Activated T-helper 1 cell treated with anti-CD3 and anti-CD28 coated beads, Interleukin-2, amount 50 U/mL, for 16 hours (primary cell): Measurements from ENCODE around the gene ME3.

Experiments
- DNase-seq, 2 donors: peaks; one replicate each; pipeline ENCODE4 v3.0.0-alpha.2; 2020; ENCODE audit warnings: low read depth in 1 of 2, low spot score in 1 of 2

Gene ME3

DNA sequence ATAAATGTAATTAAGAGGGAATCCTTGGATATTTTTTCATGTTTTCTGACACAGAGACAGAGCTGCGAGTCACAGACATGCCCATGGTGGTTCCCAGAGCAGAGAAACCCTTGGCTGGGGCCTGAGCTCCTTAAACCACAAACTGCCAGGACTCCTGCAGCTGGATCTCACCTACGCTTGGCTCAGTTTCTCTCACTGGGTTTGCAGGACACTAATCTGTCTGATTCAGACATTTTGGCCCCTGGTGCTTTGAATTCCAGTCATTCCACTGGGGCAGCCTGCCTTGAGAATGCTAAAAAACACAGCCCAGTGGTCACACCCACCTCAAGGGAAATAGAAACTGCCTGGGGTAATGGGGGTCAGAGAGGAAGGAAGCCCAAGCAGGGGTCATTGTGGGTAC is 175.1 kb downstream of the ME3 start:
- no peak for DNase-seq

- DNase-seq = no peak
Measured at GRCh38 chr11:86495351-86495750, 177.1 kb downstream of the ME3 start.

DNA sequence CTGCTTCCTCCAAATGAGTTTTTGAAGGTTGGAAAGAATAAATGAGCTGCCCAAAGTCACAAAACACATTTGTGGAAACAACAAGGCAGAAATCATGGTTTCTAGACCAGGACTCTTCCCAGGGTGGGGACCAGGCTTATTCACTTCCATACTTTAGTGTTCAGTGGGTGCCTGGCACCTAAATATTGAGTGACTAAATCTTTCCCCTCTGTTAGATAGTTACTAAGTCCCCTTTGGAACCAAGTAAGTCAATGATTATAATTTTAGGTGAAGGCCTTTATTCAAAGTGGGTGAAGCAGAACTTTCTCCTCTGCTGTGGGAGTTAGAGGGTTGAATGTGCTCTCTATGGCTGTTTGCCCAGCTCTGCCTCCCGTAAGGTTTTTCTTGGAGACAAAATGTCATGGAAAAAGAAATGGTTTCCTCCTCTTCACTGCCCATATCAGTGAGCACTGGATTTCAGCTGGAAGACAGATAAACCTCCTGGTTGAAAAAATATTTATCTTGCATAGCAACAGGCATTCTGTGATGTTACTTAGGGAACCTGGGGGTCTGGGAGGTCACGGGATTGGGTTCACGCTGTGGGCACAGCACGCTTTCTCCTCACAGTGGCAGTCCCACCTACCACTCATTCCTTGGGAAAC is 179.9 kb downstream of the ME3 start:
- DNase-seq = no peak

- no peak for DNase-seq
Measured at GRCh38 chr11:86491027-86491426, 181.4 kb downstream of the ME3 start.

DNA sequence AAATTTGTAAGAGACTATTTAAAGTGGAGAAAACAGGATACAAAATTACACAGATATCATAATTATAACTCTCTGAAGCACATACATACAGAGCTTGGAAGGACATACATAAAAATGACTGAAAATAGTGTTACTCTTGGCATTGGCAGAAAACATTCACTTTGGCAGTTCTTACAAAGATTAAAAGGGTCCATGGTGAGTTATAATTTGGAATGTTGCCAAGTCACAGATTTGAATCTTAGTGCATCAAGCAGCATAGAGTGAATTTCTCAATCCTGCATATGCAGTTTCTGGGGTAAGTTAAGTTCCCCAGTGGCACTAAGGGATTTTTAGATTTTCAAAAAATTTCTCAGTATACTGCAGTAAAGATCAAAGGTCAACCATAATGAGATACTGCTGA is 181.8 kb downstream of the ME3 start:
- no peak for DNase-seq

DNA sequence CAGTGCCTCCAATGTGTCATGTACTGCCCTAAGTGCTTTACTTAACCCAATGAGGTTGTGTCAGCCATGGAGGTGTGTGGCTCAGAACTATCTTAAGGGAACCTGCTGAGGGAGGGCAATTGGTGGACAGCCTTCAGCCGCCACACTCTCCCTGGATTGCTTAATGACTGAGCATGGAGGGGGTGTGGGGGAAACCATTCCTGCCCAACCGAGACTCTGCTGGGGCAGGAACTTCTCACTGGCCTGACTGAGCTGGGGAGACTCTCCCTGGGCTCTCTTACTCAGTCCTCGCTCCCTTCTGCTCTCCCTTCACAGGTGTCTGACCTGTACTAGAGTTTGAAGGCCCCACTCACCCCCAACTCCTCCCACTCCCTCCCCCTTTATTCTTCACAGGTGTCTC is 183.0 kb downstream of the ME3 start:
- no peak for DNase-seq

DNA sequence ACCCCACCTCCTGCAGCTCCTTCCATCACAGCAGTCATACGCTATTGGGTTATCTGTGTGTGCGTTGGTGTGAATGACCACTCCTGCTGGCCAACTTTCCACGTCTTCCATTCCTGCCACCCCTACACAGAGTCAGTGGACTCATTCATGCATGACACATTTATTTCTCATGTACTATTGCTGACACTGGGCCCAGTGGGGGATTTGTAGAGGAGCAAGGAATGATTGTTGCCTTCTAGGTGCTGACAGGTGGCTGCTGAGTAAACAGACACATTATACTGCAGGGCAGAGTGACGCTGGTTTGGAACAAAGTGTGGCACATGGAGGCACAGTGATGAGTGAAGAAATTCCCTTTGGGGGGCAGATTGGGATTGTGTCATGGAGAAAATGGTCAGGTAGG is 183.9 kb downstream of the ME3 start:
- DNase-seq = no peak

- no peak for DNase-seq
Measured at GRCh38 chr11:86487671-86488070, 184.7 kb downstream of the ME3 start.

GRCh38 chr11:86486261-86487030 is 186.0 kb downstream of the ME3 start:
- DNase-seq = no peak

GRCh38 chr11:86484795-86485166 is 187.6 kb downstream of the ME3 start:
- DNase-seq = no peak

DNA sequence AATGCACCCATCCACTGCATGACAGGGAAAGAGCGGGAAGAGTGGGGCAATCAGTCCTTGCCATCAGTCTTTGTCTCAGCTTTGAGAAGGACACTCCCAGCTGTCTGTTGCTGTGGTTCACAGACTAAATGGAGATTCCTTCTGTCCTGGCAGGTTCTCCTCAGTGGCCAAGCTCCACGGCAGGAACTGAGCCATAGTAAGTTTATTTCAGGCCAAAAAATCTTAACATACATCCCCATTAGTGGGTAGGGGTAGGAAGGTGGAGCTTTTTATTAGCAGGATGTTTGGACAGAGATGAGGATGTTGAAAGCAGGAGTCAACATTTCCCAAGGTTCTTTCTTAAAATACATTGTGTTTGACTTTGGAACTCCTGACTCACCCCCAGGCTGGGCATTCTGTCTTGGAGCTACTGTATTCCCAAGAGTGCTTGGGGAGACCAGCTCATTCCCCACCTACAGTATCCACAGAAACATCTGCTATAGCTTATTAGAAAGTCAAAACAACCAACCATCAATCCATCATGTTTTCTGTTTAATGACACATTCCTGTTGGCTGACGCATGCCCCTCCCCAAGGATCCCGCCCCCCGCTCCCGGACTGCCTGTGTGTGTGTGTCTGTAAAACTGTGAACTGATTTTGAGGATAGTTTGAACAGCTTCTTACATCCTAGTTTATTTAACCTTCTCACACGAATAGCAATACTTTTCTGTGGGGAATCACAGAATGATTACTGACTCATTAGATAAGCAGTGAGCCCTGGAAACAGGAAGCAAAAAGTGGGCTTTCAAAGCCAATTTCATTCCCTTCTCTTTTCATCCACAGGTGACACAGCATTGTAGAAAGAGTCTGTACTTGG is 188.2 kb downstream of the ME3 start:
- DNase-seq = no peak

- DNase-seq = no peak
Measured at GRCh38 chr11:86483610-86483939, 188.8 kb downstream of the ME3 start.

- no peak for DNase-seq
Measured at GRCh38 chr11:86482692-86483091, 189.7 kb downstream of the ME3 start.

DNA sequence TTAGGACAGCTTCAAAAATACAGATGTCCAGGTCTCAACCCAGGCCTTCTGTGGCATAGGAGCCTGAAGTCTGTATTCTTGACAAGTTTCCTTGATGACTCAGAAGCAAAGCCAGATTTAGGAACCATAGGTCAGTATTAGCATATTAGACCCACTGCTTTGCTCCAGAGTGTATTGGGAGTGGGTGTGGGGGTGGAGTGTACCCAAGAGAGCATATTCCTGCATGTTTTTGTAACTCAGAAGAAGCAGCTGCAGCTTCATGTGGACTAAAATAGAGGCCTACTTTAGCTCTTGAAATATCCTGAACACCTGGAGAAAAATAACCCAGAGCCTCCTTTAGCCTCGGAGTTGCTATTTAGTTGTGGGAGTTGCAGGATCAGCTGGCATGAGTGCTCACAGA is 191.0 kb downstream of the ME3 start:
- no peak for DNase-seq

DNA sequence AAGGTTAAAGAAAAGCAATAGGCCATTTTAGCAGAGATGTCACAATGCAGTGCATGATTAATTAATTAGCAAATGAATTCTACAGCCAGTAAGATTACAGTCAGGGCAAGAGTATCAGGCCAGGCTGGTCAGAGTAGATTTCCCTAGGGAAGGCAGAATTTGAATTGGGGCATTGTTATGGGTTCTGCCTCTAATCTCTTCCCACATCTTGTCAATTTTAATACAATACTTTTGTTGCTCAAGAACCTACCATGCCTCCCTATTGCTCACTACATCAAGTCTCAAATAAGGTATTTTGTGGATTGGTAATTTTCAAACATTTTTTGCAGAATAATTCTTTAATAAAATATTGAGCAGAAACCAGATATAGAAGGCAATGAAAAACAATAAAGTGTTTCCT is 194.1 kb downstream of the ME3 start:
- DNase-seq = no peak

DNA sequence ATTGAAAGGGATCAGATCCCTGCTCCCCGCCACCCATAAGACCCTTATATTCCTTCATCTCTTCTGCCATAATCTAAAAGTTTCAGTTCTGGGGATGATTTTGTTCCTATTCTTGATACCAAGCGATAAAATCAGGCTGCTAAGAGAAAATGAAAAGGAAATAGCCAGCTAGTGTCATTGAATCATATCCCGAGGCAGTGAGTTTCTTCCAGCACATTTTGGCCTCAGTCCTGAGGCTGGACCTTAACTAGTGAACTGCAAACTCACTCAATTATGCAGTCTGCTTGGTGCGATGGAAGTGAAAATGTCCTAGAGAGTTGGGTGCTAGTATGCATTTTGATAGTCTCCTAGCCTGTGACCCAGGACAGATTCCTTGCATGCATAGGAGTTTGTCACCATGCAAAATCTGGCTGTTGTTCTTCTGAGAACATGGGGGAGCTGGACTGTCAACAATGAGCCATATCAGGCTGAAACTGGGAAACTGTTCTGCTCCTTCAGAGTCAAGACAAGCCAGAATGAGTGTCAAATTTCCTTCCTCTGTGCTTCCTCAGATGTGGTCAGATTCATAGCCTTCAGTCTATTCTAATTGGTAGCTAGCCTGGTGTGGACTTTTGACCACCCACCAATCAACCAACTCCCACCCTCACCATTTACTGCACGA is 194.8 kb downstream of the ME3 start:
- no peak for DNase-seq

GRCh38 chr11:86476109-86476861 is 196.1 kb downstream of the ME3 start:
- DNase-seq = no peak

DNA sequence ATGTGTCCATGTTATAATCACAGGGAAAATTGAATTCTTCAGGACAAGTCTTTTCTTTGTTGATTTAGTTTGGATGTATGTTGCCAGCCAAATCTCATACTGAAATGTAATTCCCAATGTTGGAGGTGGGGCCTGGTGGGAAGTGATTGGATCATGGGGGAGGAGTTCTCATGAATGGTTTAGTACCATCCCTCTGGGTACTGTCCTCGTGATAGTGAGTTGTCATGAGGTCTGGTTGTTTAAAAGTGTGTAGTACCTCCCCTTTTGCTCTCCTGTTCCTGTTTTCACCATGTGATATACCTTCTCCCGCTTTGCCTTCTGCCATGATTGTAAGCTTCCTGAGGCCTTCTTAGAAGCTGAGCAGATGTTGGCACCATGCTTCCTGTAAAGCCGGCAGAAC is 197.4 kb downstream of the ME3 start:
- DNase-seq = no peak

- DNase-seq = no peak
Measured at GRCh38 chr11:86473991-86474833, 198.2 kb downstream of the ME3 start.
